Breast epithelium (tissue), 4 donors: ENCODE data around the gene NCAM2. TPM values are rescaled to one million over a fixed set of nuclear protein-coding genes. Genes with fewer than 3 reads are reported as not detected.

Experiments
- DNase-seq, 2 donors: peaks; one replicate each; pipeline ENCODE4 v3.0.0-alpha.2; 2019; ENCODE audit warnings: low spot score in 2 of 2
- H3K27ac ChIP-seq, 2 donors: fragments of 200-600 bp; sonication (generic) in 1 of 2; one replicate each; pipeline ENCODE4 v1.5.1; 2016 to 2019; ENCODE audit warnings: mild to moderate bottlenecking in 1 of 2
- H3K27me3 ChIP-seq, 2 donors: fragments of 200-600 bp; sonication (generic) in 1 of 2; one replicate each; pipeline versions ENCODE4 v1.5.1 to v1.6.0; 2017 to 2019; ENCODE audit warnings: control low read depth in 1 of 2, mild to moderate bottlenecking in 1 of 2
- H3K36me3 ChIP-seq: fragments of 200-600 bp; one replicate; pipeline ENCODE4 v1.5.1; 2019
- H3K4me1 ChIP-seq, 2 donors: fragments of 200-600 bp; sonication (generic); one replicate each; pipeline ENCODE4 v1.5.1; 2016 to 2019; ENCODE audit warnings: control low read depth in 1 of 2
- H3K4me3 ChIP-seq, 3 donors: fragments of 200-600 bp; sonication (generic); 1 replicate in 2 of 3; 2 replicates in 1 of 3; pipeline ENCODE4 v1.5.1; 2016 to 2019; ENCODE audit warnings: mild to moderate bottlenecking in 3 of 3, moderate library complexity in 2 of 3
- H3K9me3 ChIP-seq, 2 donors: fragments of 200-600 bp; sonication (generic) in 1 of 2; one replicate each; pipeline ENCODE4 v1.5.1; 2016 to 2019; ENCODE audit warnings: control low read depth in 1 of 2
- CTCF ChIP-seq, 3 donors: fragments of 450-650 bp; IDR thresholded peaks; one replicate each; pipeline ENCODE4 v1.5.1; 2016 to 2017; ENCODE audit warnings: antibody characterized with exemption in 3 of 3, mild to moderate bottlenecking in 3 of 3, moderate library complexity in 3 of 3
- POLR2A ChIP-seq: fragments of 450-650 bp; IDR thresholded peaks from one replicate; pipeline ENCODE4 v1.6.1; 2016; ENCODE audit warnings: antibody characterized with exemption, mild to moderate bottlenecking, moderate library complexity
- POLR2AphosphoS5 ChIP-seq, 3 donors: sonication (generic); formaldehyde crosslinking; IDR thresholded peaks; one replicate each; pipeline ENCODE4 v1.6.1; 2017; ENCODE audit warnings: antibody characterized with exemption in 3 of 3
- intact Hi-C: fragments of 100-400 bp; cut with DNase I; formaldehyde crosslinking; loops from one replicate; pipeline ENCODE4 v1.15.1; 2023; ENCODE audit warnings: low total_unique reads
- total RNA-seq, 3 donors: library from RNA; depleted of rRNA; stranded (reverse); fragments of >200 nt; gene quantifications; one replicate each; pipeline ENCODE4 v1.1.0, GENCODE V29; 2016

NCAM2 gene
- total RNA-seq, 3 donors from 2014 or later = 2.6 to 6.3 (median 3.6) TPM

GRCh38 chr21:21295303-21295702, 297.1 kb downstream of the NCAM2 start:
- intact Hi-C loops = no loop called here
- no peak overlapping the region for H3K27ac ChIP-seq
- no peak for DNase-seq
- H3K36me3 ChIP-seq = no peaks in the 10 kb centered on the region
- TF ChIP-seq POLR2A (no peak), POLR2AphosphoS5 (IDR thresholded peaks at IDR 0.05) (no peak), CTCF (IDR thresholded peaks at IDR 0.05) (no peak)
- H3K27me3 ChIP-seq = no peaks in the 10 kb centered on the region
- H3K4me3 ChIP-seq = no peak overlapping the region
- H3K9me3 ChIP-seq = no peaks in the 10 kb centered on the region
- H3K4me1 ChIP-seq = no peaks in the 10 kb centered on the region

GRCh38 chr21:21297211-21297610, 299.0 kb downstream of the NCAM2 start:
- intact Hi-C loops = no loop called here
- no peak overlapping the region for H3K4me3 ChIP-seq
- TF ChIP-seq POLR2AphosphoS5 (IDR thresholded peaks at IDR 0.05) (no peak), CTCF (IDR thresholded peaks at IDR 0.05) (no peak), POLR2A (no peak)
- no peaks in the 10 kb centered on the region for H3K9me3 ChIP-seq
- H3K27ac ChIP-seq = no peak overlapping the region
- H3K4me1 ChIP-seq = no peaks in the 10 kb centered on the region
- H3K27me3 ChIP-seq = no peaks in the 10 kb centered on the region
- DNase-seq = no peak
- no peaks in the 10 kb centered on the region for H3K36me3 ChIP-seq

DNA sequence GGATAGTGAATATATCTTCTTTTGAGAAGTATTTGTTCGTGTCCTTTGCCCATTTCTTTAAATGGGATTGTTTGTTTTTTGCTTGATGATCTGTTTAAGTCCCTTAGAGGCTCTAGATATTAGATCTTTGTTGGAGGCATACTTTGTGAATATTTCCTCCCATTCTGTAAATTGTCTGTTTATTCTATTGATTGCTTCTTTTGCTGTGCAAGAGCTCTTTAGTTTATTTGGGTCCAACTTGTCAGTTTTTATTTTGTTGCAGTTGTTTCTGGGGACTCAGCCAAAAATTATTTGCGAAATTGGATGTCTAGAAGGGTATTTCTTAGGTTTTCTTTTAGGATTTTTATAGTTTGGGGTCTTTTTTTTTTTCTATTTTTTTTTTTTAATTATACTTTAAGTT, 302.8 kb downstream of the NCAM2 start:
- Histone ChIP-seq H3K27ac (no peak overlapping the region), H3K36me3 (no peaks in the 10 kb centered on the region), H3K27me3 (no peaks in the 10 kb centered on the region), H3K9me3 (no peaks in the 10 kb centered on the region), H3K4me1 (no peaks in the 10 kb centered on the region), H3K4me3 (no peak overlapping the region)
- intact Hi-C loops = no loop called here
- no peak for DNase-seq
- TF ChIP-seq POLR2AphosphoS5 (IDR thresholded peaks at IDR 0.05) = no peak
- TF ChIP-seq POLR2A = no peak
- no peak for TF ChIP-seq CTCF (IDR thresholded peaks at IDR 0.05)

- no peak for DNase-seq
- TF ChIP-seq POLR2A = no peak
- no peak for TF ChIP-seq CTCF (IDR thresholded peaks at IDR 0.05)
- no peak for TF ChIP-seq POLR2AphosphoS5 (IDR thresholded peaks at IDR 0.05)
- intact Hi-C loops = no loop called here
- H3K27ac ChIP-seq = no peak overlapping the region
- H3K4me1 ChIP-seq = no peaks in the 10 kb centered on the region
- no peaks in the 10 kb centered on the region for H3K27me3 ChIP-seq
- H3K36me3 ChIP-seq = no peaks in the 10 kb centered on the region
- H3K9me3 ChIP-seq = no peaks in the 10 kb centered on the region
- no peak overlapping the region for H3K4me3 ChIP-seq
Observed at GRCh38 chr21:21309510-21309909, 311.3 kb downstream of the NCAM2 start.

GRCh38 chr21:21324297-21324696, 326.1 kb downstream of the NCAM2 start:
- TF ChIP-seq CTCF (IDR thresholded peaks at IDR 0.05) = no peak
- TF ChIP-seq POLR2AphosphoS5 (IDR thresholded peaks at IDR 0.05) = no peak
- no peak for TF ChIP-seq POLR2A
- no peak for DNase-seq
- H3K4me1 ChIP-seq = no peaks in the 10 kb centered on the region
- H3K27ac ChIP-seq = no peak overlapping the region
- H3K4me3 ChIP-seq = no peak overlapping the region
- no peaks in the 10 kb centered on the region for H3K36me3 ChIP-seq
- H3K9me3 ChIP-seq = no peaks in the 10 kb centered on the region
- intact Hi-C loops = no loop called here
- H3K27me3 ChIP-seq = no peaks in the 10 kb centered on the region
